NCI-H2227 (cell line): ENCODE results near the gene FAM107B.
"Not testable (repeated sequence)": the region's sequence is repeated elsewhere in the genome, so short reads cannot be mapped to it uniquely, and the experiment has no call there.

Experiments
- DNase-seq: peaks from one replicate; lab custom pipeline; 2025; ENCODE audit not compliant: unreplicated experiment; lab: John Stamatoyannopoulos, UW

The FAM107B gene

GRCh38 chr10:14737808-14738545, 36.7 kb downstream of the FAM107B start:
- no peak for DNase-seq

GRCh38 chr10:14736600-14737081, 38.1 kb downstream of the FAM107B start:
- DNase-seq, result no peak

GRCh38 chr10:14736043-14736442, 38.7 kb downstream of the FAM107B start:
- no peak for DNase-seq

DNA sequence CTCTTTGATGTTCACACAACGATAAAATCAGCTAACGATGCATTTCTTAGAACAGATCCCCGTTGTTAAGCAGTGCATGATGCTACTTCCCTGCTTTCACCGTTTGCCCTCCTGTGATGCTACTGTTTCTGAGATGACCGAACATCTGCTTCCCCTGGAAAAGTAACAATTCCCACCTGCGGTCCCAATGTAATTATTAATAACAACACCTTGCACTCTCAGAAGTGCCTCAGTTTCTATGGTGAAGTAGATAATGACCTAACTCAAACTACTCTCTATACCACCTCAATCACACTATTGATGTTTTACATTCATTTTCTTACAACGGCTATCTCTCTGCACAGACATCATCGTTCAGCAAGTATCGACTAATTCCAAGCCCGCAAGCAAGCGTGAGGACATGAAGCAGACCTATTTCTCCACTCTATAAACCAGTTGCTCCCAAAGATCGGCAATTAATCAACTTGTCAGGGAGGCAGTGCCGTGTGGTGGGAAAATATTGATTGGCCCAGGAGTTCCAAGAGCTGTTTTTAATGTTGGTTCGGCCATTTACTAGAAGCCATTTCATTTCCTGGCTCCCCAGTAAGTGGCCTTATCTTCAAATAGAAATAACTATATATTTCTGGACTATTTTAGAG, 42.7 kb downstream of the FAM107B start:
- peak; percentile 51 for DNase-seq

DNA sequence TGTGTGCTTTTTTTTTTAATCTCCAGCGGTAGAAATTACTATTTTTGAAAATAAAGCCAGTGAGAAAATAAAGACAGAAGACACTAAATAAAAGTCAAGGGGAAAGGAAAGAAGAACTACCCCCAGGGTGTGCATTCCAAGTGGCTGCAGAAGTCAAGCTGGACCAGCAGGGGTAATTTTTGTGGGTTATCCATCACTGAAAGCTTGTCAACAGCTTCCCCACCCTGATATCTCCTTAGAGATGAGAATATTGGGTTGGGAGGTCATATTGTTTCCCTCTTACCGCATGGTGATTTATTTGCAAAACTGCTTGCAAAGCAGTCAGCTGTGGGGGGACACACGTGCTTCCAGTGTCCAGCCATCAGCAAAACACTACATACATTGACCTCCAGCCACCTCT, 46.4 kb downstream of the FAM107B start:
- no peak for DNase-seq

DNA sequence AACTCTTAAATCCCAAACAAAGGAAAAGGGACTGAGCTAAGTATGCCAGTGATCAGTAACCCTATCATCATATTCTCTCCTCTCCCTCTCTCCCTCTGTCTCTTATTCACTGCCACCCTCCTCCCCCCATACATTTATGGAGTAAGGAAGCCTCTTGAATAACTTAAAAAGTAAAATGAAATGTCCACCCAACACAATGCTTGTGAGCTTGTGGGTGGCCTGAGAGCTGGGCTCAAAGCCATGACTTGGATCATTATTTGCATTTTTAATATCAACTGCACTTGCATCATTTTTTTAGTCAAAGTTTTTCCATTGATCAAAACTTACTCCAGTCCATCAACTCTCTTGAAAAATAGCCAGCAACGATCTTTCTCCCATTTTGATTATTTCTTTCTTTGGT, 46.8 kb downstream of the FAM107B start:
- no peak for DNase-seq

- no peak for DNase-seq
Measured at GRCh38 chr10:14727465-14727864, 47.2 kb downstream of the FAM107B start.

DNA sequence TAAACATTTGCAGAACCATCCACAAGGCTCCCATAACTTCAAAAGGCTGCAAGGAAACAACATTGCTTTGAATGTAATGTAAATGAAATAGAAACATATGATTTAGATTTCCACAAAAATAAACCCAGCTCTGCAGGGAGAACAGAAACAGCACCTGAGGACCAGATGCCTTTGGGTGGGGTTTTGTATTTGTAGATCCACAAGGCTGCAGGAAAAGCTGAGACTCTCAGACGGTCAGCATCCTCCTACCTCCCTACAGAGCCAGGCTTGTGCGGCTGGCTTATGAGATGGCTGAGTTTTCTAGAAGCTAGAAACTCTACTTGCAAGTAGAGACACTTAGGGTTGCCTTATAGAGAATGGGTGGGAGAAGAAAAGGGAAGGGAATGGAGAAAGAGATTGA, 49.8 kb downstream of the FAM107B start:
- DNase-seq, result no peak

DNA sequence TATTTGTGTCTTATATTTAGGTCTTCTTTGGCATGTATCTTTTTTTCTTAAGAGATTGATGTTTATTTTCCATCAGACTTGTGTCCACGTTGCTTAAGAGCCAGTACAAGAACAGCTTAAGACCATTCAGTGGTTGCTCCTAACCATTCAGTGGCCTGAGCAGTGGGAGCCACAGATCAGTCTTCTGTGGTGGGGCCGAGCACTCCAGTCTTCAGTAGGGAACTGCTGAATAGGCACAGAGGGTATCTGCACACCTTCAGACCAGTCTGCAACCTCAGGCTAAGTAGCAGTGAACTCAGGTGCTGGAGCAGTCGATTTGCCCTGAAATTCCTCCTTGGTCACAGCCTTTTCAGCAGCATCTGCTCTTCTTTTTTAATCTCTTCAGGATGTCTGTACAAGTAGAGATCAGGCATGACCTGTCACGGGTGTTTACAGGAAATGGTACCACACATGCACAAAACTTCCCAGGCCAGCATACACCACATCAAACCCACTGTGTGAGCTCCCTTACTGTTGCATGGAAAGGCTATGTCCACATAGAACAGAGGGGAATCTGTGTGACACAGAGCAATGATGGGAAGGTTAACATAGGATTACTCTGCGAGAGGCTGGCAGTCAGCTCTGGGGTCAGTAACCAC, 51.5 kb downstream of the FAM107B start:
- DNase-seq, result no peak

DNA sequence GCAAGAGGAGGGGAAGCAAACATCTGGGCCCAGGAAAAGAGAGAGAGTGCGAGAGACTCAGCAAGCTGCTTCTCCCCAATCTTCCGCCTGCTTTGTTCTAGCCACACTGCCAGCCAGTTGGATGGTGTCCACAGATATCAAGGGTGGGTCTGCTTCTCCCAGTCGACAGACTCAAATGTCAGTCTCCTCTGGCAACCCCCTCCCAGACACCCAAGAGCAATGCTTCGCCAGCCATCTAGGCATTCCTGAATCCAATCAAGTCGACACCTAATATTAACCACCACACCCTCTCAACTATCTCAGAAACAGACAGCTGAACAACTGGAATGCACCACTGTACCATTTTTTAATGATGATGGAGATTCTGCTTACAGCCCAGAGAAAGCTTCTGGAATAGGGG, 57.1 kb downstream of the FAM107B start:
- no peak for DNase-seq

GRCh38 chr10:14712991-14713424, 61.7 kb downstream of the FAM107B start:
- DNase-seq, result peak; percentile 16

DNA sequence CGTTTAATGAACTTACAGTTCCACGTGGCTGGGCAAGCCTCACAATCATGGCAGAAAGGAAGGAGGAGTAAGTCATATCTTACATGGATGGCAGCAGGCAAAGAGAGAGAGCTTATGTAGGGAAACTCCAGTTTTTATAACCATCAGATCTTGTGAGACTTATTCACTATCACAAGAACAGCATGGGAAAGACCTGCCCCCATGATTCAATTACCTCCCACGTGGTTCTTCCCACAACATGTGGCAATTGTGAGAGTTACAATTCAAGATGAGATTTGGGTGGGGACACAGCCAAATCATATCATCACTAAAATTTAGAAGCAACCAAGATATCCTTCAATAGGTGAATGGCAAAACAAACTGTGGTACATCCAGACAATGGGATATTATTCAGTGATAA, 65.4 kb downstream of the FAM107B start:
- not testable (repeated sequence) for DNase-seq

DNA sequence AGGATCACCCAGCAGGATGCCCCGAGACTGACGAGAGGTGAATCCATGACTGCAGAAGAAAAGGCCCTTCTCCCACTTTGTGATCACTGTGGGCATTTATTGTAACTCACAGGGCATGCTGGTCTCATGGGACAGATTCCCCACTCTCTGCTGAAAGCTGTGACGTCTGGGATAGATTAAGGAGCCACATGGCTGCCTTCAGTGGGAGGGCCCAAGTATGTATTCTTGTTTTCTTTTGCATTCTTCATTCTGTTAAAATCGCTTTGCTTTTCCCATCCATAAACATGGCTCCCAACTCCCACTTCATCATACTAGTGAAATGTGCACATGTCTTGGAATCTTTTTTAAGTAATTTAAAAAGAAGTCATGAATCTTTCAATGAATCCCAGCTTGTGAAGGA, 67.2 kb downstream of the FAM107B start:
- no peak for DNase-seq

- DNase-seq, result no peak
Measured at GRCh38 chr10:14705548-14706230, 69.0 kb downstream of the FAM107B start.

DNA sequence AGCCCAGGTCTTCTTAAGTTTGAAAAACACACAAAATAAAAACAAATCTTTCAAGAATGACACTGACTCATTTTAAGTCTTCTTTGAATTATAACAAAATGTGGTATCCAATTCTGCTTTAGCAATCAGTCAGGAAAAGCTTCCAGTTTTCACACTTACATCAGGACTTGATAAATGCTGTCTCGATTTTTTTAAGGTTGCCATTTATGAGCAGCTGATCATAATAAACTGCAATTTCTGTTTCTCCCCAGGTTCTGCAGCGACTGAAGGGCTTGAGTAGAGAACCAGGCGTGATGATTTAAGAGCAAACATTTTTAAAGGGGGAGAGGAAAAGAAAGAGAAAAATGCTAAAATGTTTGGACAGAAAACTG, 71.1 kb downstream of the FAM107B start:
- no peak for DNase-seq

GRCh38 chr10:14701466-14701865, 73.2 kb downstream of the FAM107B start:
- no peak for DNase-seq

GRCh38 chr10:14700546-14700945, 74.2 kb downstream of the FAM107B start:
- DNase-seq, result no peak

DNA sequence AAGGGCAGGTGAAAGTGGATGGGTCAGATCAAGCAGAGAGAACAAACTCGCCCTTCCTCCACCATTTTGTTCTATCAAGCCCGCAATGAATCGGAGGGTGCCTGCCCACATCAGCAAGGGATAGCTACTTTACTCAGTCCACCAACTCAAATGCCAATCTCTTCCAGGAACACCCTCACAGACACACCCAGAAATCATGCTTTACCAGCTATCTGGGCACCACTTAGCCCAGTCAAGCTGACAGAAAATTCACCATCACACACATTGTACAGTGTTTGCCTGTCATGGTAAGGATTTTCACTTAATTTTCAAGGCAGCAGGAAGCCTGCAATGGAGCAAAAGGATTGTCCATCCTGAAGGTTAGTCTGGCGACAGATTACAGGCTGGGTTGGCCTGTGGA, 75.2 kb downstream of the FAM107B start:
- no peak for DNase-seq

GRCh38 chr10:14698829-14699170, 75.9 kb downstream of the FAM107B start:
- DNase-seq, result no peak

DNA sequence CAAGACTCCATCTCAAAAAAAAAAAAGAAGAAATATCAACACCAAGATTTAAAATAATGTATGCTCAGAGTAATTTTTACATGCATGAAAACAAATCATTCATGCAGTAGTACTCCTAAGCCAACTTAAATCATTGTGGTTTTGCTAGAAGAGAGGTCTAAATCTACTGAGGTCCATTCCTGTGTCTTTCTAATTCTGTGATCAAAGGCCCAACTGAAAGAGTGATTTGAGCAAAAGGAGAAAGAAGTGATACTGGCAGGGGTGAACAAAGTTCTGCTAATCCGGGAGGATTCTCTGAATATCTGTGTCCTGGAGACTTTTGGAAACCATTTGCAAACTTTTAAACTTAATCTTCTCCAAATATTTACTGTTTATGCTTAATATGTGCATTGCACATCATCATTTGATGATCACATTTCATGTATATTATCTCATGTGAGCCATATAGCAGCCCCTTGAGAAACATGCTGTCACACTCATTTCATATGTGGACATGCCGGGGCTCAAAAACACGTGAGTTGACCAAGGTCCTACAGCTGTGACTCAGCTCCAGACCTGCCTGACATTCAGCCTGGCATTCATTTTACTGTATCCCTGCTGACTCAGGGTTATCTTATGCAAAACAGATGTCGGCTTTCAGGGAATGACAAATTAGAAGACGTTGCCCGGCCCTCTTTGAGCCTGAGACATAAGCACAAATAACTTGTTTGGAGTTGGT, 76.4 kb downstream of the FAM107B start:
- no peak for DNase-seq

- DNase-seq, result no peak
Measured at GRCh38 chr10:14697281-14697680, 77.4 kb downstream of the FAM107B start.
